ENCODE data around the gene PRSS50.
A peak's percentile ranks its signal among the peaks of the same experiment; 100 is the strongest.
"Not testable (repeated sequence)": the region's sequence is repeated elsewhere in the genome, so short reads cannot be mapped to it uniquely, and the experiment has no call there.

PRSS50 gene

DNA sequence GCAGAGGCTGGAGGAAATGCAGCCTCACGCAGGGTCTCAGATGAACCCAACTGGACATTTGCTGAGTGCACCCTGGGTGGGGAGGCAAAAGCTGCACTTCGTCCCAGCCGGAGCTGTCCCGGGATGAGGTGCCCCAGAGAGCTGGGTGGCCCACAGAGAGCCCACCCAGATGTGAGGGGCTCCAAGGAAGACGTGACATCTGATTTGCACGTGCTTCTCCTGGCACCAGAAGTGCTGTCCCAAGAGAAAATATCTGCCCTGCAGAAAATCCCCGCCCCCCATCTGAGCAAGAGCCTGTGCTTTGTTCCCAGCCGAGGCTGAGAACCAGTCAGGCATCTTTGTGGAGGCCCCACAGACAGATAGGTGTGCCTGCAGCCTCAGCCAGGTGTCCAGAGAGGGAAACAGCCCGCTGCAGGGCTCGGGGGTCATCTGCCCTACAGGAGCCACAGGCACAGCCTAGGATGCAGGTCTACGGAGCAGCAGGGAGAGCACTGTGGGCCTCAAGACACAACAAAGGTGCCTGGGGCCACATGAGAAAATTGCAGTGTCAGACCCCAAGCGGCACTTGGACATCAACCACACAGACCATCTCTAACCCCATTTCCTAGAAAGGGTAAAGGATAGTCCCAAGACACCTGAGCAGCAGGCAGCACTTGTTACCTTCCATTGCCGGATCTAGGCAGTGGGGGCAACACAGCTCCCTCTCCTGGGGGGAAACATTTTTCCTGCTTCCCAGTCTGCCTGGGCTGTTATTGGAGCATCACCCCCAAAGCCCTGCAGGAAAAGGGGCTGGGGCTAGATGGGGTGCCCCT is 10.7 kb downstream of the PRSS50 start:
- no peaks in the 10 kb centered on the region for H3K79me2 ChIP-seq (ENCODE audit: low read length)
- no peaks in the 10 kb centered on the region for H3K36me3 ChIP-seq (replicated peaks; ENCODE audit: insufficient read depth, low read length)
- no peak overlapping the region for H3K27ac ChIP-seq (ENCODE audit: low read length)
- H3K4me1 ChIP-seq (ENCODE audit: low read length): no peaks in the 10 kb centered on the region
- no peak for DNase-seq
- no peak overlapping the region for H3K4me2 ChIP-seq (ENCODE audit: low read depth, low read length)
- H3F3A ChIP-seq (ENCODE audit: insufficient read depth, low read length): no peaks in the 10 kb centered on the region
- H3K9ac ChIP-seq (ENCODE audit: low read length): no peak overlapping the region
- H3K4me3 ChIP-seq (ENCODE audit: low read length): no peak overlapping the region
- H2AFZ ChIP-seq (ENCODE audit: low read length): no peak overlapping the region
- H3K9me2 ChIP-seq (replicated peaks; ENCODE audit: insufficient read depth, low read length): no peaks in the 10 kb centered on the region
- TF ChIP-seq CTCF (IDR thresholded peaks at IDR 0.05; ENCODE audit: low read length) (no peak), EZH2 (optimal IDR thresholded peaks at IDR 0.05; ENCODE audit: low read depth, low read length) (no peak), EZH2phosphoT487 (IDR thresholded peaks at IDR 0.05; ENCODE audit: low read length) (no peak)
- peaks cover under 1% of the 10 kb centered on the region; the same call in 1 of the 2 replicates for H3K27me3 ChIP-seq (replicated peaks; ENCODE audit: insufficient read depth, low read length)
- H4K20me1 ChIP-seq (ENCODE audit: insufficient read depth, low read length): no peaks in the 10 kb centered on the region
- no peaks in the 10 kb centered on the region for H3K9me3 ChIP-seq (replicated peaks; ENCODE audit: insufficient read depth, low read length)

DNA sequence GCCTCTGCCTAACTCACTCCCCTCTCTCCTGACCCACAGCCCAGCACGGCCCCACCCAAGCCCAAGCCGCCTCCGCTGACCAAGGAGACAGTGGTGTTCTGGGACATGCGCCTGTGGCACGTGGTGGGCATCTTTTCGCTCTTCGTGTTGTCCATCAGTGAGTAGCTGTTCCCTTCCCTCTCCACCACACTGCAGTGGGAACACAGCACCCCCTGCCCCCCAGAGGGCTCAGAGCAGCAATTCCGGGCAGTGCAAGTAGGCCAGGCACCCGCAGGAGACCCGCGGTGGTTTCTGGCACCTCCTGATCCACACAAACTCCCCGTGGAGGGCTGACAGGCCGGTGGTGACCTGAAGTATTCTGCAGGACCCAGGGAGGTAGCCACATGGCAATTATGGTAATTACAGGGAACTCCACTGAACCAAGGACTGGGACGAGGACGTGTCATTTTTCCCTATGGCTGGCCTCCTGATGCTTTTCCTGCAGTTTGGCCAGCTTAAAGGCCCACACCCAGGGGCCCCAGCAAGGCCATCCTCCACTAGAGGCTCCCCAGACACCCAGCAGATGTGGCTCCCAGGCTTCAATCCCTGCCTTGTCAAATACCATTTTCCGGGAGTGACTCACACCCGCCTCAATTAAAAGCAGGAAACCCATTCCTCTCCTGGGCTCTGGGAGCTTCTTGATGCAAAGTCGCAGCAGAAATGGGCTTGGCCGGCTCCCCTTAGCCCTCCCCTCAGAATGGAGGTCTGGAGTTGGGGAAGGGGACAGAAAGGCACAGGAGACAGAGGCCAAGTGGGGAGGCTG is 11.7 kb downstream of the PRSS50 start:
- Histone ChIP-seq H3K9me3 (replicated peaks; ENCODE audit: insufficient read depth, low read length) (no peaks in the 10 kb centered on the region), H3K9ac (ENCODE audit: low read length) (no peak overlapping the region), H3K36me3 (replicated peaks; ENCODE audit: insufficient read depth, low read length) (no peaks in the 10 kb centered on the region), H3K79me2 (ENCODE audit: low read length) (no peaks in the 10 kb centered on the region), H3F3A (ENCODE audit: insufficient read depth, low read length) (no peaks in the 10 kb centered on the region), H3K4me1 (ENCODE audit: low read length) (no peaks in the 10 kb centered on the region), H3K27ac (ENCODE audit: low read length) (no peak overlapping the region), H3K9me2 (replicated peaks; ENCODE audit: insufficient read depth, low read length) (no peaks in the 10 kb centered on the region), H4K20me1 (ENCODE audit: insufficient read depth, low read length) (no peaks in the 10 kb centered on the region), H3K4me3 (ENCODE audit: low read length) (no peak overlapping the region), H3K27me3 (replicated peaks; ENCODE audit: insufficient read depth, low read length) (peaks cover 8% of the 10 kb centered on the region), H2AFZ (ENCODE audit: low read length) (no peak overlapping the region), H3K4me2 (ENCODE audit: low read depth, low read length) (no peak overlapping the region)
- TF ChIP-seq EZH2 (optimal IDR thresholded peaks at IDR 0.05; ENCODE audit: low read depth, low read length): no peak
- TF ChIP-seq CTCF (IDR thresholded peaks at IDR 0.05; ENCODE audit: low read length): no peak
- TF ChIP-seq EZH2phosphoT487 (IDR thresholded peaks at IDR 0.05; ENCODE audit: low read length): no peak
- DNase-seq: no peak

DNA sequence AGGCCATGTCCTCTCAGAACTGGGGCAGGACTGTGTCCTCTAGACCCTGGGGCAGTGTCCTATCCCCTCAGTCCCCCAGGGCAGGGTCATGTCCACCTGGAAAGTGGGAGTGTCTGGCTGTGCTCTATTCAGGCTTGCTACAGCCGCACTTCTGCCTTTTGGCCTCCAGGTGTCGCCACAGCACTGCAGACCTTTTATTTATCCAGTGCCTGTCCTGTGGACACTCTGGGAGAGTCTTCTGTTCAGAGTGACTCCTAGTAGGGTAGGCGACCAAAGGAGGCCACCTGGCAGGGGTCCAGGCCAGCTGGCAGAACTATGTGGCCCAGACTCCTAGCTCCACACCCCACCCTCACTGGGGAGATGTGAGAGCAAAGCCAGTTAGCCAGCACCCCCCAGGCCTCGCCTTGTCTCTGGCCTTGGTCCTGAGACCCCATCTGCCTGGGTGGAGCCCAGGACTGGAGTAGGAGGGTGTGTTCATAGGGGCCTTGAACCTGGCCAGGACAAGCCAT is 12.6 kb downstream of the PRSS50 start:
- no peak overlapping the region for H3K4me2 ChIP-seq (ENCODE audit: low read depth, low read length)
- H3K36me3 ChIP-seq (replicated peaks; ENCODE audit: insufficient read depth, low read length): no peaks in the 10 kb centered on the region
- H3K4me3 ChIP-seq (ENCODE audit: low read length): no peak overlapping the region
- H4K20me1 ChIP-seq (ENCODE audit: insufficient read depth, low read length): no peaks in the 10 kb centered on the region
- H3K79me2 ChIP-seq (ENCODE audit: low read length): no peaks in the 10 kb centered on the region
- no peaks in the 10 kb centered on the region for H3K9me3 ChIP-seq (replicated peaks; ENCODE audit: insufficient read depth, low read length)
- no peaks in the 10 kb centered on the region for H3K9me2 ChIP-seq (replicated peaks; ENCODE audit: insufficient read depth, low read length)
- peak; percentile 55 for DNase-seq
- H3K9ac ChIP-seq (ENCODE audit: low read length): no peak overlapping the region
- no peak overlapping the region for H3K27ac ChIP-seq (ENCODE audit: low read length)
- no peaks in the 10 kb centered on the region for H3F3A ChIP-seq (ENCODE audit: insufficient read depth, low read length)
- TF ChIP-seq CTCF (IDR thresholded peaks at IDR 0.05; ENCODE audit: low read length): peak; percentile 96
- TF ChIP-seq EZH2 (optimal IDR thresholded peaks at IDR 0.05; ENCODE audit: low read depth, low read length): no peak
- no peak for TF ChIP-seq EZH2phosphoT487 (IDR thresholded peaks at IDR 0.05; ENCODE audit: low read length)
- H3K27me3 ChIP-seq (replicated peaks; ENCODE audit: insufficient read depth, low read length): peaks cover 8% of the 10 kb centered on the region
- no peak overlapping the region for H2AFZ ChIP-seq (ENCODE audit: low read length)
- H3K4me1 ChIP-seq (ENCODE audit: low read length): no peaks in the 10 kb centered on the region

- H3K4me2 ChIP-seq (ENCODE audit: low read depth, low read length); H3K27ac ChIP-seq (ENCODE audit: low read length); H2AFZ ChIP-seq (ENCODE audit: low read length); H3K79me2 ChIP-seq (ENCODE audit: low read length); H3K4me3 ChIP-seq (ENCODE audit: low read length); H3K27me3 ChIP-seq (replicated peaks; ENCODE audit: insufficient read depth, low read length); H3K4me1 ChIP-seq (ENCODE audit: low read length); DNase-seq; H3K36me3 ChIP-seq (replicated peaks; ENCODE audit: insufficient read depth, low read length); H3K9me2 ChIP-seq (replicated peaks; ENCODE audit: insufficient read depth, low read length); H3K9ac ChIP-seq (ENCODE audit: low read length); H4K20me1 ChIP-seq (ENCODE audit: insufficient read depth, low read length); H3K9me3 ChIP-seq (replicated peaks; ENCODE audit: insufficient read depth, low read length); H3F3A ChIP-seq (ENCODE audit: insufficient read depth, low read length): not testable (repeated sequence)
Observed at GRCh38 chr3:46704346-46704745, 13.3 kb downstream of the PRSS50 start.
